PFSK-1 (cell line): Measurements from ENCODE around the gene ERBIN.

Experiments
- FOXP2 ChIP-seq: optimal IDR thresholded peaks from 2 replicates; pipeline ENCODE3; 2011; ENCODE audit warnings: borderline replicate concordance, control low read depth, inconsistent platforms; ENCODE audit not compliant: insufficient read depth; ENCODE audit errors: extremely low read length, extremely low read depth
- POLR2AphosphoS5 ChIP-seq: IDR thresholded peaks from 2 replicates; pipeline ENCODE4 v1.6.1; 2012; ENCODE audit warnings: low read depth, mild to moderate bottlenecking, control low read depth, low read length, moderate library complexity
- SIN3A ChIP-seq: IDR thresholded peaks from 2 replicates; pipeline ENCODE4 v1.6.1; 2012; ENCODE audit warnings: mild to moderate bottlenecking, low read length, moderate library complexity, borderline replicate concordance; ENCODE audit not compliant: insufficient read depth
- TAF1 ChIP-seq: IDR thresholded peaks from 2 replicates; pipeline ENCODE4 v1.6.1; 2012; ENCODE audit warnings: low read length, control low read depth, borderline replicate concordance; ENCODE audit not compliant: insufficient read depth
- TF ChIP-seq, protein P1 (sequence below), 2 experiments: IDR thresholded peaks; 2 replicates each; pipeline versions ENCODE4 v1.6.1 to v1.8.0; 2011 to 2012; ENCODE audit warnings: low read depth in 2 of 2, low read length in 2 of 2, control low read depth in 1 of 2, inconsistent platforms in 1 of 2, mild to moderate bottlenecking in 1 of 2, moderate library complexity in 1 of 2; ENCODE audit not compliant: insufficient read depth in 1 of 2

Gene ERBIN

DNA sequence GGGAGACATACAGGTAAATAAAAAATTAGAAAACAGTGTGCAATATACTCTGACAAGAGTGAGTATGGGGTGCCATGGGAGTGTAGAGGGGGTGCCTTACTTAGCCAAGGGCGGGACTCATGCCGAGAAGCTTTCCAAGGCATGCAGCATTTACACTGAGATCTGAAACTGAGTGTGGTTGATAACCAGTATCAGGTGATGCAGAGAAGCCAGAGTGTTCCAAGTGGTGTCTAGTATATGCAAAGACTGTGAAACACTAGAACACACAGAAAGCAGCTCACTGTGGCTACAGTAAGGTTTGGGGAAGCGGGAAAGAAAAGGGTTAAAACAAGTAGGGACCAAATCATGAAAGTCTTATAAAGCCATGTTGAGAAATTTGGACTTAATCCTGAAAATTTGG is 30.5 kb upstream of the ERBIN start:
- TF ChIP-seq, protein P1, sequence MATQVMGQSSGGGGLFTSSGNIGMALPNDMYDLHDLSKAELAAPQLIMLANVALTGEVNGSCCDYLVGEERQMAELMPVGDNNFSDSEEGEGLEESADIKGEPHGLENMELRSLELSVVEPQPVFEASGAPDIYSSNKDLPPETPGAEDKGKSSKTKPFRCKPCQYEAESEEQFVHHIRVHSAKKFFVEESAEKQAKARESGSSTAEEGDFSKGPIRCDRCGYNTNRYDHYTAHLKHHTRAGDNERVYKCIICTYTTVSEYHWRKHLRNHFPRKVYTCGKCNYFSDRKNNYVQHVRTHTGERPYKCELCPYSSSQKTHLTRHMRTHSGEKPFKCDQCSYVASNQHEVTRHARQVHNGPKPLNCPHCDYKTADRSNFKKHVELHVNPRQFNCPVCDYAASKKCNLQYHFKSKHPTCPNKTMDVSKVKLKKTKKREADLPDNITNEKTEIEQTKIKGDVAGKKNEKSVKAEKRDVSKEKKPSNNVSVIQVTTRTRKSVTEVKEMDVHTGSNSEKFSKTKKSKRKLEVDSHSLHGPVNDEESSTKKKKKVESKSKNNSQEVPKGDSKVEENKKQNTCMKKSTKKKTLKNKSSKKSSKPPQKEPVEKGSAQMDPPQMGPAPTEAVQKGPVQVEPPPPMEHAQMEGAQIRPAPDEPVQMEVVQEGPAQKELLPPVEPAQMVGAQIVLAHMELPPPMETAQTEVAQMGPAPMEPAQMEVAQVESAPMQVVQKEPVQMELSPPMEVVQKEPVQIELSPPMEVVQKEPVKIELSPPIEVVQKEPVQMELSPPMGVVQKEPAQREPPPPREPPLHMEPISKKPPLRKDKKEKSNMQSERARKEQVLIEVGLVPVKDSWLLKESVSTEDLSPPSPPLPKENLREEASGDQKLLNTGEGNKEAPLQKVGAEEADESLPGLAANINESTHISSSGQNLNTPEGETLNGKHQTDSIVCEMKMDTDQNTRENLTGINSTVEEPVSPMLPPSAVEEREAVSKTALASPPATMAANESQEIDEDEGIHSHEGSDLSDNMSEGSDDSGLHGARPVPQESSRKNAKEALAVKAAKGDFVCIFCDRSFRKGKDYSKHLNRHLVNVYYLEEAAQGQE (IDR thresholded peaks at IDR 0.05; ENCODE audit: insufficient read depth in 1 of 2, low read depth in 2 of 2, low read length in 2 of 2) = no peak
- TF ChIP-seq TAF1 (no peak), FOXP2 (no peak), POLR2AphosphoS5 (no peak), SIN3A (no peak)

DNA sequence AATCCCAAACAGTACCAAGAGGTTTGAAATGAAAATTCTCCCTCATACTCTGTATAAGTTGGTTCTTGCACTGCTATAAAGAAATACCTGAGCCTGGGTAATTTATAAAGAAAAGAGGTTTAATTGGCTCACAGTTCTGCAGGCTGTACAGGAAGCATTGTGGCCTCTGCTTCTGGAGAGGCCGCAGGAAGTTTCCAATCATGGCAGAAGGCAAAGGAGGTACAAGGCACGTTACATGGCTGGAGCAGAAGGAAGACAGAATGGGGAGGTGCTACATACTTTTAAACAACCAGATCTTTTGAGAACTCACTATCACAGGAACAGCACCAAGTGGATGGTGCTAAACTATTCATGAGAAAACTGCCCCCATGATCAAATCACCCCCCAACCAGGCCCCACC is 25.6 kb upstream of the ERBIN start:
- TF ChIP-seq POLR2AphosphoS5 = no peak

DNA sequence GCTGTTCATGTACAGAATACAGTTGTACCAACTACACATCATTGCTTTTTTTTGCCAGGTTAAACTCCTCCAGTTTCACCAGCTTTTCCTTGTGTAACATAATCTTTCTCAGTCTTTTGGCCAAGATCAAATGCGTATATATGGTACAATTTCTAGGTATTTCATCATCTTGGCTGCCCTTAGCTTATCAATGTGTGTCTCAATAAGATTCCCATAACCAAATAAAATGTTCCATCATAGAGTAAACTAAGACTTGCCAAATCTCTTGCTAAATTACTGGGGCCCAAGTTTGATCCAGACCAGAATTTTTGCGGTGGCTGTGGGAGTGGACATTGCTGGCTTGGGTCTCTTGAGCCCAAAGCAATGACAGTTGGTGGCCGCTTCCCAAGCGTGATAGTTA is 24.3 kb upstream of the ERBIN start:
- TF ChIP-seq SIN3A = no peak
- TF ChIP-seq TAF1 = no peak
- TF ChIP-seq, protein P1 (IDR thresholded peaks at IDR 0.05; ENCODE audit: insufficient read depth in 1 of 2, low read depth in 2 of 2, low read length in 2 of 2) = no peak
- no peak for TF ChIP-seq POLR2AphosphoS5
- no peak for TF ChIP-seq FOXP2

DNA sequence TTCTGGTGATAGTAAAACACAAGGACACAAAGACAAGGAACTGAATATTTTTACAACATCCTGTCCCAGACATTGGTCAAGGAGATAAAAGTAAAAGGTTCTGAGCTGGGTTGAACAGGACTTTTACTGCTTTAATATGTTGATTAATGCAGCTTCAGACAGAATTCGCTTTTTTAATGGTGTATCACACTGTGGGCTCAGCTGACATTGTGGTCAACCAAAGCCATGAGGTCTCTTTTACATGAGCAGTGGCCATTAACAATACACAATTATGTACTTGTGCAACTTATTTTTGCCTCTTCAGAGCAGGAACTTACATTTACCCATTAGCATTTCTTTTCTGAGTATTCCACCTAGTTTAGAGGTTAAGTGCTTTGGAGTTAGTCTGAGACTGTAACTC is 22.8 kb upstream of the ERBIN start:
- TF ChIP-seq SIN3A = no peak
- no peak for TF ChIP-seq POLR2AphosphoS5
- TF ChIP-seq, protein P1 (IDR thresholded peaks at IDR 0.05; ENCODE audit: insufficient read depth in 1 of 2, low read depth in 2 of 2, low read length in 2 of 2) = no peak
- TF ChIP-seq TAF1 = no peak
- TF ChIP-seq FOXP2 = no peak

DNA sequence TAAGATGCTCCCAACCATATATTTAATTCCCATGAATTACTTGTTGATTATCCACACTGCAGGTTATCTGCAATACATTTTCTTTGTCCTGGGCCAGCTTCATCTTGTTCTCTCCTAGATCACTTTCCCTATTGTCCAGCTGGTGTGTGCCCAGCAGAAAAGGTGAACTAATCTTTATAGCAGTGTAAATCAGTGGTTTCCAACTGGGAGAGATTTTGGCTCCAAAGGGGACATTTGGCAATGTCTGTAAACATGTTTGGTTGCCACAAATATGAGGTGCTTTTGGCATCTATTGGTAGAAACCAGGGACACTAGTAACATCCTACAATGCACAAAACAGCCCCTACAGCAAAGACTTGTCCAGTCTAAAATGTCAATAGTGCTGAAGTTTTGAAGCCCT is 20.1 kb upstream of the ERBIN start:
- TF ChIP-seq TAF1 (no peak), POLR2AphosphoS5 (no peak), SIN3A (no peak), FOXP2 (no peak)
- TF ChIP-seq, protein P1 (IDR thresholded peaks at IDR 0.05; ENCODE audit: insufficient read depth in 1 of 2, low read depth in 2 of 2, low read length in 2 of 2) = no peak
